Limb (tissue), 2 donors: ENCODE data around the gene HLA-DMA.
A peak's percentile ranks its signal among the peaks of the same experiment; 100 is the strongest.

Source experiments
- DNase-seq, 2 donors: peaks; one replicate each; pipeline ENCODE4 v3.0.0-alpha.2; 2016; ENCODE audit errors: extremely low spot score in 2 of 2

Gene HLA-DMA

GRCh38 chr6:32933661-32934085 is 19.2 kb downstream of the HLA-DMA start:
- peak; percentile 54 to 80 for DNase-seq

- DNase-seq: no peak
Measured at GRCh38 chr6:32932132-32932868, 20.6 kb downstream of the HLA-DMA start.

- DNase-seq: no peak
Measured at GRCh38 chr6:32931211-32931610, 21.7 kb downstream of the HLA-DMA start.

- DNase-seq: no peak
Measured at GRCh38 chr6:32922083-32922482, 30.8 kb downstream of the HLA-DMA start.

GRCh38 chr6:32920715-32921114 is 32.2 kb downstream of the HLA-DMA start:
- DNase-seq: no peak

GRCh38 chr6:32912951-32913350 is 39.9 kb downstream of the HLA-DMA start:
- DNase-seq: no peak

- DNase-seq: no peak
Measured at GRCh38 chr6:32908897-32909296, 44.0 kb downstream of the HLA-DMA start.

GRCh38 chr6:32906539-32906938 is 46.4 kb downstream of the HLA-DMA start:
- no peak for DNase-seq

GRCh38 chr6:32905078-32905477 is 47.8 kb downstream of the HLA-DMA start:
- no peak for DNase-seq

GRCh38 chr6:32903952-32904351 is 48.9 kb downstream of the HLA-DMA start:
- no peak for DNase-seq
